GM10248 (cell line): ENCODE measurements around the gene PANX1.

Experiments
- CTCF ChIA-PET: fragments of 300-600 bp; sonication (Branson Sonifier 250); formaldehyde crosslinking; extraction: SDS; loops from one replicate; lab custom pipeline; 2021; ENCODE audit warnings: antibody characterized with exemption; lab: Yijun Ruan, JAX
- POLR2A ChIA-PET: fragments of 350-650 bp; sonication (Branson Sonifier 250); formaldehyde crosslinking; extraction: SDS; loops from one replicate; lab custom pipeline; 2020; ENCODE audit warnings: antibody characterized with exemption; lab: Yijun Ruan, JAX
- DNase-seq: peaks from one replicate; pipeline ENCODE4 v3.0.0; 2012; ENCODE audit errors: extremely low spot score
- TF ChIP-seq, protein P1 (sequence below): IDR thresholded peaks from 2 replicates; pipeline ENCODE4 v1.5.1; 2012; ENCODE audit warnings: mild to moderate bottlenecking, low read depth; ENCODE audit errors: extremely low read depth, missing control alignments, control extremely low read depth

The PANX1 gene

GRCh38 chr11:94181943-94182342 lies 53.3 kb downstream of the PANX1 start:
- TF ChIP-seq, protein P1, sequence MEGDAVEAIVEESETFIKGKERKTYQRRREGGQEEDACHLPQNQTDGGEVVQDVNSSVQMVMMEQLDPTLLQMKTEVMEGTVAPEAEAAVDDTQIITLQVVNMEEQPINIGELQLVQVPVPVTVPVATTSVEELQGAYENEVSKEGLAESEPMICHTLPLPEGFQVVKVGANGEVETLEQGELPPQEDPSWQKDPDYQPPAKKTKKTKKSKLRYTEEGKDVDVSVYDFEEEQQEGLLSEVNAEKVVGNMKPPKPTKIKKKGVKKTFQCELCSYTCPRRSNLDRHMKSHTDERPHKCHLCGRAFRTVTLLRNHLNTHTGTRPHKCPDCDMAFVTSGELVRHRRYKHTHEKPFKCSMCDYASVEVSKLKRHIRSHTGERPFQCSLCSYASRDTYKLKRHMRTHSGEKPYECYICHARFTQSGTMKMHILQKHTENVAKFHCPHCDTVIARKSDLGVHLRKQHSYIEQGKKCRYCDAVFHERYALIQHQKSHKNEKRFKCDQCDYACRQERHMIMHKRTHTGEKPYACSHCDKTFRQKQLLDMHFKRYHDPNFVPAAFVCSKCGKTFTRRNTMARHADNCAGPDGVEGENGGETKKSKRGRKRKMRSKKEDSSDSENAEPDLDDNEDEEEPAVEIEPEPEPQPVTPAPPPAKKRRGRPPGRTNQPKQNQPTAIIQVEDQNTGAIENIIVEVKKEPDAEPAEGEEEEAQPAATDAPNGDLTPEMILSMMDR: no peak
- ChIA-PET POLR2A (no interaction called here), CTCF (interaction anchor here (1.1 to 6.0 kb wide), 6 partner anchors 10 to 323 kb away, joined by 3 to 56 read pairs (median 26); no protein-coding TSS in a partner anchor)
- no peak for DNase-seq

GRCh38 chr11:94183251-94183885 lies 54.7 kb downstream of the PANX1 start:
- CTCF ChIA-PET: interaction anchor here (0.8 to 6.0 kb wide), 36 partner anchors 8 to 337 kb away, joined by 3 to 56 read pairs (median 5); partner anchors contain the start of genes C11orf97 and PANX1

DNA sequence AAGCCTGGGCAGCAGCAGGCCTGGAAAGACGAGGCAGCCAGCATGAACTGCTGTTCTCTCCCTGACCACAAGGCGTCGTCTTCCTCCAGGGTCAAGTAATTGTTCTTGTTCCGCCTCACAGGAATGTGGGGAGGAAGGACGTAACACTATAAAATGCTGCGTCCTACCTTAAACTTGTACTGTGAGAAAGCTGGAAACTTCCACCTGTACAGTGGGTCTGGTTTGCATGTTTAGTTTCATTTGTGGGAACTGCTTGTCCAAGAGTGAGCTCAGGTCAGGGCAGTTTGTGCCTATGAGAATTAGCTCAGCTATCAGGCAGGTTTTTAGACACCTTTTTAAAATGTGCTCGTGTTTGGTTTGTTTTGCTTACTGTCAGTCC lies 55.2 kb downstream of the PANX1 start:
- POLR2A ChIA-PET: no interaction called here
- CTCF ChIA-PET: interaction anchor here (0.7 to 6.0 kb wide), 40 partner anchors 8 to 406 kb away, joined by 3 to 56 read pairs (median 4); partner anchors contain the start of gene PANX1
- peak; percentile 23 for DNase-seq
- TF ChIP-seq, protein P1: peak; percentile 67

More at GRCh38 chr11:94183251-94183885, 54.7 kb downstream of the PANX1 start:
- no peak for DNase-seq
- POLR2A ChIA-PET: no interaction called here
- TF ChIP-seq, protein P1: no peak

DNA sequence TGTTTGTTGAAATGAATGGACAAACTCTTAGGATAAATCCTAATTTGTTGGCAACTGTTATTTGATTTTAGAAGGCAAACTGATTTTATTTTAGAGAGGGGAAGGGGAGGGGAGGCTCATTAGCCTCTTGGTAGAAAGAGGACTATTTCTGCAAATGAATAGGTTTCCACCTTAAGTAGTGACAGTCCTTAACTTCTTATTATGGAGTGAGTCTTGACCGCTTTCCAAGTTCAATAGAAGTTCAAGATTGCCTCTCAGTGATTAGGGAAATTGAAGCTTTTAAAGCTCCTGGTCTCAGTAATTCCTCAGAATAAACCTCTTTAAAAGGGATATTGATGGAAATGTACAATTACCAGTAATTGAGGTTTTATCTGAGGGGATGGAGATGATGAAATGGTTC lies 55.7 kb downstream of the PANX1 start:
- TF ChIP-seq, protein P1: no peak
- POLR2A ChIA-PET: no interaction called here
- DNase-seq: no peak
- CTCF ChIA-PET: interaction anchor here (0.7 to 6.0 kb wide), 36 partner anchors 7 to 406 kb away, joined by 3 to 56 read pairs (median 4); partner anchors contain the start of gene PANX1

GRCh38 chr11:94184846-94185245 lies 56.2 kb downstream of the PANX1 start:
- ChIA-PET CTCF (interaction anchor here (1.1 to 6.0 kb wide), 16 partner anchors 9 to 333 kb away, joined by 3 to 56 read pairs (median 10); no protein-coding TSS in a partner anchor), POLR2A (no interaction called here)
- DNase-seq: no peak
- TF ChIP-seq, protein P1: no peak

DNA sequence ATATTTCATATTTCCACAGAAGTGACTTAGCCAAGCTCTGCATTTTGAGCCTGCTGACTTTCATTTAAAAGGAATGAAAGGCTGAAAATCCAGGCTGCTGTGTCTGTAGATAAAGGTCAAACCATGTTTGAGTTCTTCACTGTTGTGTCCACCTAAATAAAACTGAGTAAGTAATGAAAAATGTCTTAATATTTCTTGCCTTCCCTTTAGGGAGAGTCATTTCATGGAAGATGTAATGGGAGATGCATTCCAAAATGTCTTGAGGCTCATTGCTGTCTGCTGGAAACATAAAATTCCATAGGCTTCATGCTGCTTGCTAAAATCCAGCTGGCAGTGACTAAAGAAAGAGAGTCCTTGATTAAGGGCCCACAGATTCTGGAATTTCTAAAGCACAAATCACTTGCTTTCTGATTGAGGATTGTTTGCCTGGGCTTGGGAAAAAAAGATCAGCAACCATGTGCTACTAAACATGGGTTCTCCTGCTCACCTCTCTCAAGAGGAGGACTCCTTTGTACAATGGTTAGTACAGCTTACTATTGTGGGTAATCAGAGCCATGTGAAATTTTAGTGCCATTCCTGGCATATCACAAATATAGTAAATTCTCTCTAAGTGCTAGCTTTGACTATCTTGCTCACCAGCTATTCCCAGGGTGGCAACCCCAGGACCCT lies 56.9 kb downstream of the PANX1 start:
- CTCF ChIA-PET: interaction anchor here (1.1 to 6.0 kb wide), 11 partner anchors 9 to 320 kb away, joined by 3 to 56 read pairs (median 16); no protein-coding TSS in a partner anchor
- TF ChIP-seq, protein P1: no peak
- POLR2A ChIA-PET: no interaction called here
- DNase-seq: no peak
